Gastrocnemius medialis (tissue), 4 donors: Measurements from ENCODE around the gene CACNA1C. TPM values are rescaled to one million over a fixed set of nuclear protein-coding genes. Genes with fewer than 3 reads are reported as not detected.

Experiments
- ATAC-seq, 2 donors: fragments of 150-250 bp; one replicate each; pipeline ENCODE4 v1.9.1; 2016
- DNase-seq, 2 donors: peaks; one replicate each; pipeline ENCODE4 v3.0.0-alpha.2; 2019
- H3K27ac ChIP-seq, 4 donors: fragments of 200-600 bp; sonication (generic); 1 replicate in 1 of 4; 2 replicates in 3 of 4; pipeline ENCODE4 v1.5.1; 2016 to 2018; ENCODE audit warnings: mild to moderate bottlenecking in 2 of 4, moderate library complexity in 1 of 4
- H3K27me3 ChIP-seq, 3 donors: fragments of 200-600 bp; sonication (generic) in 2 of 3; 1 replicate in 1 of 3; 2 replicates in 2 of 3; pipeline versions ENCODE4 v1.5.1 to v1.6.0; 2016 to 2019; ENCODE audit warnings: mild to moderate bottlenecking in 1 of 3, moderate library complexity in 1 of 3
- H3K36me3 ChIP-seq, 2 donors: fragments of 200-600 bp; sonication (generic) in 1 of 2; one replicate each; pipeline ENCODE4 v1.5.1; 2017 to 2018
- H3K4me1 ChIP-seq, 2 donors: fragments of 200-600 bp; sonication (generic) in 1 of 2; one replicate each; pipeline ENCODE4 v1.5.1; 2016 to 2017; ENCODE audit warnings: mild to moderate bottlenecking in 2 of 2
- H3K4me3 ChIP-seq, 4 donors: fragments of 200-600 bp; sonication (generic) in 3 of 4; 1 replicate in 1 of 4; 2 replicates in 3 of 4; pipeline ENCODE4 v1.5.1; 2016 to 2019; ENCODE audit warnings: mild to moderate bottlenecking in 2 of 4
- H3K9me3 ChIP-seq, 3 donors: fragments of 200-600 bp; sonication (generic) in 2 of 3; 1 replicate in 1 of 3; 2 replicates in 2 of 3; pipeline ENCODE4 v1.5.1; 2016 to 2019
- POLR2A ChIP-seq, 2 donors: fragments of 450-650 bp; IDR thresholded peaks; one replicate each; pipeline ENCODE4 v1.6.1; 2017; ENCODE audit warnings: antibody characterized with exemption in 2 of 2, mild to moderate bottlenecking in 2 of 2, moderate library complexity in 2 of 2
- in situ Hi-C, 4 donors: fragments of 200-750 bp; cut with MboI; loops; one replicate each; pipeline versions ENCODE4 v1.15.0 to v1.8.0; 2017; ENCODE audit warnings: low sequenced_read_pairs in 4 of 4
- intact Hi-C: fragments of 100-400 bp; cut with DNase I; formaldehyde crosslinking; loops from one replicate; pipeline ENCODE4 v1.15.1; 2023; ENCODE audit warnings: low total_unique reads
- total RNA-seq, 4 donors: library from RNA; depleted of rRNA; stranded (reverse); fragments of >200 nt; gene quantifications; one replicate each; pipeline versions ENCODE4 v1.1.0 to v1.2.3, GENCODE V29; 2016
- TF ChIP-seq, protein P1 (sequence below), 5 experiments: fragments of 450-650 bp in 3 of 5; fragments of 200-600 bp in 2 of 5; sonication (generic) in 2 of 5; IDR thresholded peaks in 4 of 5; conservative IDR thresholded peaks in 1 of 5; 1 replicate in 4 of 5; 2 replicates in 1 of 5; pipeline ENCODE4 v1.5.1; 2016 to 2019; ENCODE audit warnings: antibody characterized with exemption in 5 of 5, mild to moderate bottlenecking in 3 of 5, moderate library complexity in 3 of 5

Gene CACNA1C
- total RNA-seq, 4 donors from 2014 or later, result 0.80 to 1.8 (median 0.91) TPM

DNA sequence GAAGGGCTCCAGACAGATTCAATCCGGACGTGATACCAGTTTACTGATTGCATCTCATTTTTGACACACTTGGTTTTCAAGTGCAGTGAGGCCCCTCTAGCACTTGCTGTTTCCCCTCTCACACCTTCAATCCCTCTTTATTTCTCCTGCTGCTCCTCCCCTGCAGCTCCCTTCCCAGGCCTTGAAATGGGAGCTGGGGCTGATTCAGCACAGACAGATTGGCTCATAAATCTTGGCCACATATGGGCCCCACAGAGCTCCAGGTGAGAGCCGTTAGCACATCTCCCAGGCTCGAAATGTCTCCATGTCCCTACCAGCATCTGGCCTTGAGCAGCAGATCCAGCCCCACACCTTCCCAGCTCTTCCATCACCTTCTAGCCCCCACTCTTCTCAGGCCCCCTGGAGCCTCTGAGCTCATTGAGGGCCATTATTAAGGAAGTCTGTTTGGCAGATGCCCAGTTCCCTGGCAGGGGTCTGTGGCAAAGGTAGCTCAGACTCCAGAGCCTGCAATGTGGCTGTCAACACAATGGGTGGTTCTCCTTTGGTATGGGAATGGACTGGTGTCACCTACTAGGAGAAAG lies 521.7 kb downstream of the CACNA1C start:
- H3K4me1 ChIP-seq, result no peaks in the 10 kb centered on the region
- ATAC-seq (no peak), DNase-seq (no peak)
- H3K4me3 ChIP-seq, result no peak overlapping the region
- no peak overlapping the region for H3K27ac ChIP-seq
- in situ Hi-C loops, result no loop called here
- no peak for TF ChIP-seq POLR2A (IDR thresholded peaks at IDR 0.05)
- TF ChIP-seq, protein P1, sequence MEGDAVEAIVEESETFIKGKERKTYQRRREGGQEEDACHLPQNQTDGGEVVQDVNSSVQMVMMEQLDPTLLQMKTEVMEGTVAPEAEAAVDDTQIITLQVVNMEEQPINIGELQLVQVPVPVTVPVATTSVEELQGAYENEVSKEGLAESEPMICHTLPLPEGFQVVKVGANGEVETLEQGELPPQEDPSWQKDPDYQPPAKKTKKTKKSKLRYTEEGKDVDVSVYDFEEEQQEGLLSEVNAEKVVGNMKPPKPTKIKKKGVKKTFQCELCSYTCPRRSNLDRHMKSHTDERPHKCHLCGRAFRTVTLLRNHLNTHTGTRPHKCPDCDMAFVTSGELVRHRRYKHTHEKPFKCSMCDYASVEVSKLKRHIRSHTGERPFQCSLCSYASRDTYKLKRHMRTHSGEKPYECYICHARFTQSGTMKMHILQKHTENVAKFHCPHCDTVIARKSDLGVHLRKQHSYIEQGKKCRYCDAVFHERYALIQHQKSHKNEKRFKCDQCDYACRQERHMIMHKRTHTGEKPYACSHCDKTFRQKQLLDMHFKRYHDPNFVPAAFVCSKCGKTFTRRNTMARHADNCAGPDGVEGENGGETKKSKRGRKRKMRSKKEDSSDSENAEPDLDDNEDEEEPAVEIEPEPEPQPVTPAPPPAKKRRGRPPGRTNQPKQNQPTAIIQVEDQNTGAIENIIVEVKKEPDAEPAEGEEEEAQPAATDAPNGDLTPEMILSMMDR (IDR thresholded peaks at IDR 0.05 in 4 of 5, conservative IDR thresholded peaks at IDR 0.05 in 1 of 5), result no peak
- no peaks in the 10 kb centered on the region for H3K9me3 ChIP-seq
- H3K36me3 ChIP-seq, result no peaks in the 10 kb centered on the region
- no peaks in the 10 kb centered on the region for H3K27me3 ChIP-seq
- intact Hi-C loops, result no loop called here

DNA sequence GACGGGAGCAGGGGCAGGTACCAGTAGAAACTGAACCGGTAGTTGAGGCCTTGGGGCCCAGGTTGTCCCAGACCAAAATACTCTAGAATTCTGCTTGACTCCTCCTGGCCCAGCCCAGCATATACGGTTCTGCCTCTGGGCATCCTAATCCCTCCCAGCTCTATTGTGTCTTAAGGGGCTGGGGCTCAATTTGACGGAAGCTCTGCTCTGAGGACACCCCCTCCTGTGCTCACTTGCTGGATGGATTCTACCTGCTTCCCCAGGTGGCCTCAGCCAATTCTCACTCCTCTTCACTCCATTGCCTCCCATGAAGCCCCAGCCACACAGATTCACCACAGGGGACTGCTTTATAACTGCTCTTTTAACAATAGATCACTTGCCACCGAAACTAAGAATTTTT lies 522.5 kb downstream of the CACNA1C start:
- in situ Hi-C loops, result loop anchor here in 1 of 4 donors (25.0 kb wide), 1 partner anchor 763 kb away; the partner anchor contains the start of gene LRTM2
- H3K27ac ChIP-seq, result no peak overlapping the region
- DNase-seq (no peak), ATAC-seq (no peak)
- TF ChIP-seq POLR2A (IDR thresholded peaks at IDR 0.05), result no peak
- TF ChIP-seq, protein P1 (IDR thresholded peaks at IDR 0.05 in 4 of 5, conservative IDR thresholded peaks at IDR 0.05 in 1 of 5), result no peak
- H3K9me3 ChIP-seq, result no peaks in the 10 kb centered on the region
- no peaks in the 10 kb centered on the region for H3K36me3 ChIP-seq
- H3K4me3 ChIP-seq, result no peak overlapping the region
- H3K27me3 ChIP-seq, result no peaks in the 10 kb centered on the region
- no peaks in the 10 kb centered on the region for H3K4me1 ChIP-seq
- intact Hi-C loops, result no loop called here

DNA sequence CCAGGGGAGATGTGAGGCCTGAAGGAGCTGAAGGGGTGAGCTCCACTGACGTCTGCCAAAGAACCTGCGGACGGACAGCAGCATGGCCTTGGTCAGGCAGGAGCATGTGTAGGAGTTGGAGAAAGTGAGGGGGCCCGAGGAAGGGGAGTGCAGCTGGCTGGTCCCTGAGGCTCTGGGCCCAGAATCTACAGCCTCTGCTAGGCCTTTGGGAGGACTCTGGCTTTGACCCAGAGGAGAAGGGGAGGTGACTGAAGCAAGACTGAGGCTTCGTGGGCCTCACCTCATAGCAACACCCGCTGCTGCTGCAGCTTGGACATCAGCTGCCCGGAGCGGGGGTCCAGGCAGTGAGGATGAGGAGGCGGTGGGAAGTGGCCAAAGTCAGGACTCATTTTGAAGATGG lies 525.4 kb downstream of the CACNA1C start:
- no peak overlapping the region for H3K27ac ChIP-seq
- ATAC-seq, result no peak
- peaks cover 2 to 20% (median 6%) of the 10 kb centered on the region in 3 donors for H3K27me3 ChIP-seq
- H3K4me3 ChIP-seq, result no peak overlapping the region
- intact Hi-C loops, result no loop called here
- TF ChIP-seq, protein P1 (IDR thresholded peaks at IDR 0.05 in 4 of 5, conservative IDR thresholded peaks at IDR 0.05 in 1 of 5), result no peak
- TF ChIP-seq POLR2A (IDR thresholded peaks at IDR 0.05), result no peak
- no peaks in the 10 kb centered on the region for H3K9me3 ChIP-seq
- DNase-seq, result no peak
- H3K36me3 ChIP-seq, result no peaks in the 10 kb centered on the region
- in situ Hi-C loops, result loop anchor here in 1 of 4 donors (25.0 kb wide), 1 partner anchor 766 kb away; the partner anchor contains the start of gene LRTM2
- peaks cover 0 to 3% of the 10 kb centered on the region in 2 donors for H3K4me1 ChIP-seq

DNA sequence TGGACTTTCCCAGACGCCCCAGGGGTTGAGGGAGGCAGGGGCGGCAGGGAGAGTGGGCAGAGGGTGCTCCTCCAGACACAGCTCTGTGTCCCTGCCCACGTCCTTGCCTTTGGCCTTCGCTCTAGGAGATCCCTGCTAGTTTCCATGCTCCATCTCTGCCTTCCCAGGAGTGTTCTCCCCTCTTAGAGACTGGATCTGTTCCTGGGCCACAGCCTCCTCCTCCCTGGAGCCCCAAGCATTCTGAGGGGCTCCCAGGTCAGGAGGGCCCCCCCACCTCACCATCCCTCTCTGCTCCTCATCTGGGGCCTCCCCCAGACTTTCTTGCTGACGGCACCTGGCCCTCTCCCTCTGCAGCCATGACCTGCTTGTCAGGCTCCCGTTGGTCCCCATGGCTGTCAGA lies 526.0 kb downstream of the CACNA1C start:
- TF ChIP-seq, protein P1 (IDR thresholded peaks at IDR 0.05 in 4 of 5, conservative IDR thresholded peaks at IDR 0.05 in 1 of 5), result no peak
- TF ChIP-seq POLR2A (IDR thresholded peaks at IDR 0.05), result no peak

More for the DNA sequence above, 526.0 kb downstream of the CACNA1C start:
- Histone ChIP-seq H3K27ac (no peak overlapping the region), H3K36me3 (no peaks in the 10 kb centered on the region), H3K4me1 (peaks cover 0 to 3% of the 10 kb centered on the region in 2 donors), H3K27me3 (peaks cover 2 to 20% (median 6%) of the 10 kb centered on the region in 3 donors), H3K9me3 (no peaks in the 10 kb centered on the region), H3K4me3 (no peak overlapping the region)
- in situ Hi-C loops, result loop anchor here in 1 of 4 donors (25.0 kb wide), 1 partner anchor 766 kb away; the partner anchor contains the start of gene LRTM2
- intact Hi-C loops, result no loop called here
- DNase-seq (no peak), ATAC-seq (no peak)
